Stimulated activated CD8-positive, alpha-beta memory T cell treated with anti-CD3 and anti-CD28 coated beads, Interleukin-7, amount 100 ng/mL, for 24 hours (primary cell): ENCODE results near the gene TMEFF2.
"Not testable (repeated sequence)": the region's sequence is repeated elsewhere in the genome, so short reads cannot be mapped to it uniquely, and the experiment has no call there.

Source experiments
- DNase-seq: peaks from one replicate; pipeline ENCODE4 v3.0.0-alpha.2; 2020; ENCODE audit warnings: low read depth

Gene TMEFF2

DNA sequence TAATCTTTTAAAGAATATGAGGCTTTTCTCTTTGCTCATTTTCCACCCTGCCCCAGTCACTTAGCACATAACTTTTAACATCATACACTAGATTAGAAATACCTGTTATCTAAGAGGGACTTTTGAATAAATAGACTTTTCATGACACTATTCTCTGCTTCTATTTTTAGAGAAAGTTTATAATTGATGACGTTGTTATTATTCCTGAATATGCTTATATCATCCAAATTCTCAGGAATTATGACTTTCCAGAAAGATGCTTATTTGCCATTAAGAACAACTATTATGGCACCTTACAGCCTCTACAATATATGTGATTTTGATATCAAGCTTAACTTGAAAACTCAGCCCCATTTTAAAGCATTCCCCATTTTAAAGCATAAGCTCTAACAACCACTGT is 11.4 kb downstream of the TMEFF2 start:
- no peak for DNase-seq

DNA sequence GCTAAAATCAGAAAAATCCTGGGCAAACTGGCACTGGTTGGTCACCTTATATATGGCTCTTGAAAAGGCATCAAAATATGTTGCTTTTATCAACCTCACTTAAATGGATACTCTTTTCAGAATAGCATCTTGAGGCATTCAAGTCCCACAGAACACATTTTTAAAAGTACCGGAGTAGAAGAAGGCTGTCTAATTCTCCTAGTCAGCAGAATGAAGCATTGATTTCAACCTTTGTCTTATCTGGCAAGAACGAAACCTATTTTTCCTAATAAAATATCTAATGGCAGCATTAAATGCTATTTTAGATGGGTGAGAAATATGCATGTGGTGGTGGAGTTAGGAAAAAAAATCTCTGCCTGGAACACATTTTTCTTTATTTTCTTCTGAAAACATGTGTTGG is 27.8 kb downstream of the TMEFF2 start:
- no peak for DNase-seq

DNA sequence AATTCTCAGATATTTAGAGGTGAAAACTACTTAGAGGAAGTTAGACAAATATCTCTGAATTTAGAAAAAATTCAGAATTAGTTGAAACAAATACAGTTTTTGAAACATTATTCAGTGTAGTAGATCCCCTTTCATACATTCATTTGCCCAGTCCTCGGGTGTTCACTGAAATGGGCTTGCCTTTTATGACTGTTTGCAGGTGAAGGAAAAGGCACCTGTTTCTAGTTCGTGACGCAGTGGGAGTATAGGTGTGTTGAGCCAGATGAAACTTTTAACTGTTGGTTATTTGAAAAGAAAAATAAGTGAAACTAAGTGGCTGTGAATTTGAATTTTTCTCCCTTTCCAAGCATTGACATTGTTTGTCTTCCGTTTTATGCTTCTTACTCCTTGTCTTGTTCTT is 28.9 kb downstream of the TMEFF2 start:
- no peak for DNase-seq

DNA sequence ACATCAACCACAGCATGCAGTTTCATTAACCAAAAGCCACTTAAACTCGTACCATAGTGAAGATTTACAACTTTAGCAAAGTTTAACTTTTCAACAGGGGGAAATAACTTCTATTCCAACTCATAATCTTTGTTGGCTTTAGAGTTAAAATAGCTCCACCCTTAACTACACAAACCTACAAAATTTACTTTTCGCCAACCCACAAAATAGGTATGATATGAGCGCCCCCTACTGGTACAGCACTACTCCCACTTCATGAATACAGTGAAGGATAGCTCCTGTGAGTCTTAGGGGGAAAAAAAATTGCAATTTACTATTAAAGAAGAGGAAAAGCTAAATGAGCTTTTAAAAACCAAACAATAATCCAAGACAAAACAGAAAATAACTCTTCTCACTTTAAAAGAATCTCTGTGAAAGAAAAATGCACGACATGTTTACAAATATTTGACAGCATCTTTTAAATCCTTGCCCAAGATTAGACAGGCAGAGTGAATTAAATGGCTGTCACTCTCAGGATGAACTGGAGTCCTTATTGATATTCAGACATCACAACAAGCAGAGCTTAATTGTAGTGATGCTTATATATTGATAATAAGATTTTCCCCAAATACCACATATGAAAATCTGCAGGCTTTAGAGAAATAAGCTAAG is 32.2 kb downstream of the TMEFF2 start:
- DNase-seq, result peak; percentile 26

DNA sequence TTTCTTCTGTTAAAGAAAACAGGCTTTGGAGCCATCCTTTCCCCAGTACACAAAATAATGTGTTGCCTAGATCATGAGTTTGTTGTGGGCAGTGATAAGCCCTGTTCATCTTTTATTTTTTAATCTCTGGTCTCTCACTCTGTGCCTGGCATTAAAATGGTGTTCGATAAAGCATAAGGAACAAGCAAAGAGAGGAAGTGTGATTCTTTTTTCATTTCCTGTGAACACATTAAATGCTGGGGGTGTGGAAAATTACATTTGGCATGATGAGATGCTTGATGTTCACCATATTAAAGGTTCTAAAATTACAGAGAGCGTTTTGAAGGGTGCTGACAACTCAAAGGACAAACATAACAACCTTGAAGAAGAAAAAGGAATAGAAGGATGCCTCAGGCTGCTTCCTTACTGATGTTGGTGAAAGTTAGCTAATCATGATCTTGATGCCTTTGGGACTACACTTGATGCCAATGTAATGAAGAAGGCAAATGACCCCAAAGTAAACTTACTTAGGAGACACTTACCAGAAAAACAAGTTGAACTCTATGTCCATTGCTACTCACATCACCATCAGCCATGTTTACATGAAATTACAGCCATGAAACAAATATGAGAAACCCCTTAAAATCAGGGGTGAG is 33.0 kb downstream of the TMEFF2 start:
- DNase-seq, result no peak

DNA sequence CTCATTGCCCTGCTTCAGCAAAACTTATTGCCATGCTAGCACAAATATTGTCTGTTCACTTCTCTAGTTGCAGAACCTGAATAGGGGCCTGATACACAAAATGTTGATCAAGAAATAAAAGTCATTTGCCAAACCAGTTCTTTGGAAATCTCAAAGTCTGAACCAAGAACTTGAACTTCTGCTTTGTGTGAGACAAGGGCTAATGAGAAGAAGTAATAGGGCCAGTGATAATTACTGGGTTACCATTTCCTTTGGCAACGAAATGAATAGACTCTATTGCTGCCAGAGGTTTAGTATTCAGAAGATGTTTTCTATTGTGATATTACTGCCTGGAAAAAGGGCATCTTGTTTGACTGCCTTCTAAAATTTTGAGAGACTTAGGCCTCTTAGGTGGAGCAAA is 35.0 kb downstream of the TMEFF2 start:
- DNase-seq, result no peak

DNA sequence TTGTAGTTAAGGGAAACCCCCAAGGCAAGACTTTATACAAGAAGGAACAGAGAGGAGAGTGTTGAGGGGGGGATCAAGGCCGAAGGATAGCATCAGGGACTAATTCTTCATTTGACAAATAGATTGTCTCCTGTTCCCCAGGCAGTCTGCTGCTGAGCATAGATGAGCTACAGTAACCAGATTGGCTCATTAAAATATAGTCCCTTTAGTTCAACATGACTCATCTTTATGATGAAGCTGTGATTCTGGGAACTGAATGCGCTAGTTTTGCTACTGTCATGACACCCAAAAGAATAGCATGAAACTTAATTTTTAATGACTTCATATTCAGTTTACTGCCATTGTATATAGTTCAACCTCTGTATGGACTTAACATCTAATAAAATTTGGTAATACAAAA is 35.5 kb downstream of the TMEFF2 start:
- no peak for DNase-seq

DNA sequence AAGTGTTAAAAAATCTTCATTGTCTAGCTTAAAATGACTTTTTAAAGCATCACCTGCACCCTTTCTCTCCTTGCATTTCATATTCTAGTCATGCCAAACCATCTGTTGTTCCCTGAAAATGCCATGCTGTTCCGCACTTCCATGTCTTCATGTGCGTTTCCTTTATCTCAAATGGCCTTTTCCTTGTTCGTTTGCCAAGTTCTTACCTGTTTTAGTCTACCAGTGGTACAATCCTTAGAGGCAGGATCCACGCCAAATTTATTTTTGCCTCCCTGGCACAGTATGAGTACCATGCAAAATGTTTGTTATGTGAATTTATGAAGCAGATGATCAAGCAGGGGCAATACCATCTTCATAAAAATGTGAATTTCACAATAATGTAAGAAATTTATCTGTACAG is 37.0 kb downstream of the TMEFF2 start:
- DNase-seq, result no peak

DNA sequence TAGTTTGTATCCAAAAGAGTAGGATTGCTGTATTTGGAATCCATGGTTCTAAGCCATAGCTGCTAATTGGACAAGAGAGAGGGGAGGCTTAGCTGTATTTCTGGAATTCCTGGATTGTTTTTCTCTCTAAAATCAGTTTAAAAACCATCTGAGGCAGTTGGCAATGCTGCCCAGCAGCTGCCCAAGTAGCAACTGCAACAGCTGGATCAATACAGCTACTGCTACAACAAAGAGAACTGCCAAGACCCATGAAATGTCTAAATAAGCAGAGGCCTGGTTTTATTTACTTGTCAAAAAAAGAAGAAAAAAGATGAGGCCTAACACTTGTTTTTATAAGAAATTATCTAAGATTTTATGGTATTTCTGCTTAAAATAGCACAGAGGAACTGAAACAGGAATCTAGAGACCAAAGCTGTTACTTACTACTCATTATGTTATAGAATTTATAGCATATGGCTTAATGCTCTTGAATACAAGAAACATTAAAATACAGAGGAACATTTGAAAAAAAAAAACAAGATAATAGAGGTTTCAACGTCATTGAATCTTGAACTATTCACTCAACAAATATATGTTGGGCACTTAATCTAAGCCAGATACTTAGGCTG is 39.1 kb downstream of the TMEFF2 start:
- no peak for DNase-seq

DNA sequence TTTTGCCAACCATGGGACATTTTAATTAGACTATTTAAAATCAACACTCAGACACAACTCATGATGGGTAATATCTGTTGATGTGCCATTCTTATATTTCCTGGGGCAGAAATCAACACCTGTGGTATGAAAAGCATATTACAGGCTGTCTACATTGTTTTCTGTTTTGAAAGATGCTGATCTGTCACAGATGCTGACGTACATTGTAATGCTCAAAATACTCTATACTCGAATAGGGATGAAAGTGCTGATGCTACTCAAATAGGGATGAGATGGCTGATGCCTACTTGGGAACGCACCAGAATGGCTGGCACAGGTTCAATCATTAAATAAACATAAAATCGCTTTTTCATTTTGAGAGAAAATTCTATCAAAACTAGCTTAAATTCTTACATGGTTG is 41.2 kb downstream of the TMEFF2 start:
- DNase-seq, result no peak

DNA sequence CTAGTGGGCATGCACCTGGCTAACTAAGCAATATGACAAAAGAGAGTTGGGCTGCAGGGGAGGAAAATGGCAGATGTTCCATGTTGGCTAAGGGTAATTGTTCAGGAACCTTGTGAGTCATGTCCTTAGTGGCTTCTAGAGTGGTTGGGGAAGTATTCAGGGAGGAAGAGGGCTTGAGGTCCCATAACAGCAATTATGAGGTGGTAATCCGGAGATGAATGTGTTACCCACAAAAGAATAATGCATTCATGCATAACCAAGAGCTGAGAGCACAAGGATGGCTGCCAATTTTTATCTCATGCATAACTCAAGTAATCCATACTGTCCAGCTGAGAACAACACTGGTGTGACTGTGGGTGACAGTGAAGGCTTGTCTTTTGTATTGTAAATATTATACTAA is 42.9 kb downstream of the TMEFF2 start:
- DNase-seq, result no peak

DNA sequence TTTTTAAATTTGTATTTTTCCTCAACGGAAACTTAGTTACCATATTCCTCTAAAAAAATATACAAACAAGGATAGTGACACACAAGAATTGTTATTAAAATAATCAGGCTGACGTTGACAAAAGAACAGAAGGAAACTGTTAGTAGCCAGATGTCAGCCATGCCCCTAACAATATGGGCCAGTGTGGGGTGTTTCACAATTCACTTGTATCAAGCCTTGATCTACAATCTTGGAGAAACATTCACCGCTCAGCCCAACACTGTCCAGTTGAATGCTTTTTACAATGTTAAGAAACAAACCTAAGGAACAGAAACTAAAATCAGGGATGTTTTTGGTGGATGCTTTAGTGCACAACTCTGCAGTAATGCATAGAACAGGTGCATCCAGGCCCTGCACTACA is 44.6 kb downstream of the TMEFF2 start:
- DNase-seq, result no peak

DNA sequence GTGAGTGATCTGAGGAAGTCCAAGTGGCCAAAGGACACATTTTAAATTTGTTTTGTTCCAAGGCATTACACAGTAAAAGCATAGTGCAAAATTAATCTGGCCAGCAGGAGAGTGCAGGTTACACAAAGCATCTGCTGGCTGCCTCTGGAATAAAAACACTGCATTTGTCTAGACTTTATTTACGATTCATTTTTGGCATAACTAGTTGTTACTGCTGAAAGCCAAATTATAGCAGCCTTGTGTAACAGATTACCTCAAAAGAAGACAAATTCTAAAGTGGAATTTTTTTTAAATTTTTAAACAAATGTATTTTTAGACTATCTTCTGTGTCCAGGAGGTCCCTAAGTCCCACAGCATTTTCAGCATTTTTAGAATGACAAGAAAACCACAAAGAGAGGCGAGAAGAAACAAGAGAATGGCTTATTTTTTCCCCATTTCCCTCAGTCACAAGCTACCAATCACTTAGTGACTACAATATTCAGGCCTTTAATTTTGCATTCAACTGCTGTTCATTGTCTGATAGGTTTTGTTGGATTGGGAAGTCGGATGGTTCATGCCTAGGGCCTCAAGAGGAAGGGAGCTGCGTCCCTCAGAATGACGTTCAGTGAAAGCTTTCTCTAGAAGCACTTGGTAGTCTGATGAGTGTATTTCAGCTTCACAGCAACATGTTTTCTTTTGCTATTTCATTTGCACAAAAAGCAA is 46.0 kb downstream of the TMEFF2 start:
- no peak for DNase-seq

DNA sequence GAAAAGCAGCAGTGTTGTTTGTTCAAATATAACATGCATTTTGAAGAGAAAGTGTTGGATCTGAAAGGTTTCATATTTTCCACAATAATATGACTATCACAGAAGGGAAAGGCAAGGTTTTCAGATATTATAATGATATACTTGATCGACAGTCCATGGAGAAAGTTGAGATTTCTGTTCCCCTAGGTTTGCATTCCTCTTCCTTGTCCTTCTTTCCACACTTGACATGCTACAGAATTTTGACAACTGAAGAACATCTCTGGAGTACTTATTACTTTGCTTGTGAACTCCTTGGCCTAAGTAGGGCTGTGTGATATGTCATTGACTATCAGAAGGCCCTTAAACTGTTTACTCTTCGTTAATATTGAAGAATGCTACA is 46.5 kb downstream of the TMEFF2 start:
- no peak for DNase-seq

DNA sequence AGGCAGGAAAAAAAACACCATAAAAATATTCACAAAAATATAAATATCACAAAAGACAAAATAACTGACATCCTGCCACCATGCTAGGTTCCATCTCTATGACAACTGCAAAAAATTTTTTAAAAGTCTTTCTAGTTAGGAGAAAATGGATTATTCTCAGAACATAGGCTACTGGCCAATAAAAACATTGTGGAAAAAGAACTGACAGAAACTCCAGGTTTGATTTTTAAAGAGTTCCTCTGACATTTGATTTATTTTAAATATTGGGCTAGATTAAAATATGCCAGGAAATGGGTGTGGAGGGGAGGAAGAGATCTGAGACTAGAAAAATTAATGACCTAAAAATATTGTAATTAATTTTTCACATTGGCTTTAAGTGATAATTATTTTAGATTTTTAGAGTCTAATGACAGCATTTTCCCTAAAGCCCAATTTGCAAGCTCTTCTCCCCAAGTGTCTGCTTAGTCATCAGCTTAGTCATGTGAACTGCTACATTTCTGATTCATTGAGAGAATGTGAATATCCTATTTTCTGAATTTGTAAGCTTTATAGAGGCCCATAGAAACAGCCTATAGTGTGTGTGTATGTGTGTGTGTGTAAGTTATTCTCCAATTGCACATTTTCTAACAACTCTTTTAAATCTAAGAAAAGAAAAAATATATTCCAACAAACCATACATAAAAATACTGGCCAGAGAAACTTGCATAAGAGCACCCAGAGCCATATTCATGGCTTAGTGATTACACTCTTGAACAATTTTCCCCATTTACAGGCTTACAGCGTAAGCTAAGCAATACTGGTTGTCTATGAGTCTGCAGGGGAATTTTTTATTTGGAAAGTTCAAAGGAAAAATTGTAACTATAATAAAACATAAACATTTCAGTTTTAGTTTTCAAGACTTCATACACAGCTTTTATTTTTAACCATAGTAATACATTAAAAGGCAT is 48.4 kb downstream of the TMEFF2 start:
- DNase-seq, result no peak

DNA sequence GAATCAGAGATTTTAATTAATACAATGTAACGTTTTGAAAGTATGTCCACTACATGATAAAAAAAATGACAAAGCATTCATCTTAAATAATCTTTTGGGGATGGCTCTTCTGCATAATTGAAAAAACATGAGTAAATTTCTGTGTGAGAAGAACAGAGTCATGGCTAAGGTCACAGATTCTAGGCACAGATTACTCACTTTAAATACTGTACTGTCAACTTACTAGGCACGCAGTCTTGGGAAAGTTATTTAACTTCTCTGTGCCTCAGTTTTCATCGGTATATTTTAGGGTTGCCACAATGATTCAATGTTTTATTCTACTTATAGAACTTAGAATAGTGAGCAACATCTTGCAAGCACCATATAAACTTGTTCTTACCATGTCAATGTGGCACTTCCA is 49.2 kb downstream of the TMEFF2 start:
- no peak for DNase-seq

DNA sequence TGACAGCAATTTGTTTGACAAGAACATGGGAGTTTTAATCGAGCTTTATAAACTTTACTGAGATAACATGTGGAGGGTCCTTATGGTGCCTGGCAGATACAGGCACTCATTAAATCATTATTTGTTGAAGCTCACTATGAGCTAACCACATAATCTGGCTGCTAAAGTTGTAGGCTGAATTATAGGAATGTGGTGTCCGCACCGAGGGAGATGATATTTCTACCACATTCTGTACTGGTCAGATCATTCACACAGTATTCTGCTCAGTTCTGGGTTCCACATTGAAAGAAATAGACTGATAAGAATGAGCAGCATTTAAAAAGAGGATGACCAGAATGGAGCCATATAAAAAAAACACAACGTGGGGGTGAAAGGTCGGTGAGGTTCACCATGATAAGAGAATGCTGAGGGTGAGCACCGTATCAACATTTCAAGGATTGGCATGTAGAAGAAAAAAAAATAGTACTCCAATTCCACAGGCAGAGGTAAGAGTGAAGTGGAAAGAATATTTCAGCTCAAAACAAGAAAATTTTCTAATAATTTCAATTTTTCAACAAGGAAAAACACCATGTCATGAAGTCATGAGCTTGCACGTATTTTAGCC is 54.4 kb downstream of the TMEFF2 start:
- no peak for DNase-seq

DNA sequence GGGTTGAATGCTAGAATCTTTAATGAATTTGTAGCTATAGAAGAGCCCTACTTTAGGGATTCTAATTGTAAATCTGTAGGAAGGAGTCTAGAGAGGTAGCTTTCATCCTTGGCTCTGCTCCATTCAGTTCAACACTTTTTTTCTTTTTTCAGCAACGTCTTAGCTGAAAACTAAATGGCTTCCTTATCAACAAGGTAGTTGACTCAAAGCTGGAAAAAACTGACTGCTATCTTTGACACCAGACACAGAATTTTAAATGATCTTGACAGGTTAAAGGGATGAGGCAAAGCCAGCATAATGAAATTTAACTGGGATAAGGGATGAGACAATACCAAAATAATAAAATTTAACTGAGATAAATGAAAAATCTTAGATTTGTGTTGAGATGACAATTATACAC is 54.9 kb downstream of the TMEFF2 start:
- no peak for DNase-seq

DNA sequence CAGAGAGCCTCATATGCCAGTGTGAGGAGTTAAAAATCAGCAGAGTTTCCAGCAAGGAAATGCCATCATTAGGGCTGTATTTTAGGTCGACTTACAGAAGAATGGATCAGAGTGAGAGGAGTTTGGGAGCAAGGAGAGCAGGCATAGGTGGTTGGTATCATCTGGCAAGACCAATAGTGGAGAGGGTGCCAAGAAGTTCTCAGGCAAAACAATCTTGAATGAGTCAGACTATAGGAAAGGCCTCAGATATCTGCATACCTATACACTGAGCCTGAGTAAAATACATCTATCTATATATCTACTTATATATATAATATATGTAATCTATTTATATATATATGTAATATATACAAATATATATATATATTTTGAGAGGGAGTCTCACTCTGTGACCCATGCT is 57.3 kb downstream of the TMEFF2 start:
- DNase-seq, result no peak

DNA sequence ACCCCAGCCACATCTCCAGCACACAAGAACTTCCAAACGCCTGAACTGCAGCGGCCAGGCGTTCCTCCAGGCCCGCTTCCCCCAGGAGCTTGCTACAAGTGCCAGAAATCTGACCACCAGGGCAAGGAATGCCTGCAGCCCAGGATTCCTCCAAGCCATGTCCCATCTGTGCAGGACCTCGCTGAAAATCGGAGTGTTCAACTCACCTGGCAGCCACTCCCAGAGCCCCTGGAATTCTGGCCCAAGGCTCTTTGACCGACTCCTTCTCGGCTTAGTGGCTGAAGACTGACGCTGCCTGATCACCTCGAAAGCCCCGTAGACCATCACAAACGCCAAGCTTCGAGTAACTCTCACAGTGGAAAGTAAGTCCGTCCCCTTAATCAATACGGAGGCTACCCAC is 62.1 kb downstream of the TMEFF2 start:
- not testable (repeated sequence) for DNase-seq

DNA sequence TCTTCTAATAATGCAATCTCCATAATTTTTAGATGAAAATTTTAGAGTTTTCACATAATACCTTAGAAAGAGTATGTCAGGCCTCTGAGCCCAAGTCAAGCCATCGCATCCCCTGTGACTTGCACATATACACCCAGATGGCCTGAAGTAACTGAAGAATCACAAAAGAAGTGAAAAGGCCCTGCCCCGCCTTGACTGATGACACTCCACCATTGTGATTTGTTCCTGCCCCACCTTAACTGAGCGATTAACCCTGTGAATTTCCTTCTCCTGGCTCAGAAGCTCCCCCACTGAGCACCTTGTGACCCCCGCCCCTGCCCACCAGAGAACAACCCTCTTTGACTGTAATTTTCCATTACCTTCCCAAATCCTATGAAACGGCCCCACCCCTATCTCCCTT is 64.4 kb downstream of the TMEFF2 start:
- not testable (repeated sequence) for DNase-seq

DNA sequence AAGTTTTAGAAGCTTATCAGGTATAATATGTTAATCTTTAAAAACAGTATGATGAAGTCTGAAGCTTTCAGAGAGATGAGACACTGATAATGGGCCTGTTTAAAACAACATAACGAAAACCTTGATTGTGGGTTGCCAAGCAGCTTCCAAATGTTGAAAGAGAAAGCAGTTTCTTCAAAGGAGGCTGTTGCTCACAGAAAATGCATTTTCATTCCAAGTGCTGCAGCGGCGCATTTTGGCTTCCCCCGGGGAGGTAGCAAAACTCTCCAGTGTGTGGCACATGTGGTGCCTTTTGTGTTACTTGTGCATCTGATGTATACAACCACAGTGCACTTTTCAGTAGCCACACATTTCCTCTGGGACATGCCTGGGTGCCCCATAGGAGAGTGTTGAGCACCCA is 66.1 kb downstream of the TMEFF2 start:
- DNase-seq, result no peak
